GM12864 (cell line): ENCODE results near the gene ANKRD17.

ENCODE experiments used
- DNase-seq: peaks from one replicate; pipeline ENCODE4 v3.0.0-alpha.2; 2011; ENCODE audit warnings: low read depth
- H3K4me3 ChIP-seq: 2 replicates; pipeline ENCODE4 v1.5.1; 2011; ENCODE audit warnings: mild to moderate bottlenecking, low read depth, low read length, control low read depth
- TF ChIP-seq, protein P1 (sequence below): IDR thresholded peaks from 2 replicates; pipeline ENCODE4 v1.5.1; 2011; ENCODE audit warnings: low read depth, mild to moderate bottlenecking, moderate library complexity, low read length, control low read depth, inconsistent platforms; ENCODE audit errors: missing control alignments

Gene ANKRD17

DNA sequence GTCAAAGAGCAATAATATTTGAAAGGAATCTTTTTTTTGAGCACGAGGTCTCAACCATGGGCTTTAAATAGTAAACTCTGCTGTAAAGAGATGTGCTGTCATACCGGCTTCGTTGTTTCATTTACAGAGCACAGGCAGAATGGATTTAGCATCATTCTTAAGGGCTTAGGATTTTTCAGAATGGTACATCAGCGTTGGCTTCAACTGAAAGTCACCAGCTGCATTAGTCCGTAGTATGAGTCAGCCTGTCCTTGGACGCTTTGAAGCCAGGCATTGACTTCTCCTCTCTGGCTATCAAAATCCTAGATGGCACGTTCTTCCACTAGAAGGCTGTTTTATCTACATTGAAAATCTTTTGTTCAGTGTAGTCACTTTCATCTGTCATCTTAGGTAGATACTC is 212.7 kb downstream of the ANKRD17 start:
- DNase-seq, result no peak
- TF ChIP-seq, protein P1, sequence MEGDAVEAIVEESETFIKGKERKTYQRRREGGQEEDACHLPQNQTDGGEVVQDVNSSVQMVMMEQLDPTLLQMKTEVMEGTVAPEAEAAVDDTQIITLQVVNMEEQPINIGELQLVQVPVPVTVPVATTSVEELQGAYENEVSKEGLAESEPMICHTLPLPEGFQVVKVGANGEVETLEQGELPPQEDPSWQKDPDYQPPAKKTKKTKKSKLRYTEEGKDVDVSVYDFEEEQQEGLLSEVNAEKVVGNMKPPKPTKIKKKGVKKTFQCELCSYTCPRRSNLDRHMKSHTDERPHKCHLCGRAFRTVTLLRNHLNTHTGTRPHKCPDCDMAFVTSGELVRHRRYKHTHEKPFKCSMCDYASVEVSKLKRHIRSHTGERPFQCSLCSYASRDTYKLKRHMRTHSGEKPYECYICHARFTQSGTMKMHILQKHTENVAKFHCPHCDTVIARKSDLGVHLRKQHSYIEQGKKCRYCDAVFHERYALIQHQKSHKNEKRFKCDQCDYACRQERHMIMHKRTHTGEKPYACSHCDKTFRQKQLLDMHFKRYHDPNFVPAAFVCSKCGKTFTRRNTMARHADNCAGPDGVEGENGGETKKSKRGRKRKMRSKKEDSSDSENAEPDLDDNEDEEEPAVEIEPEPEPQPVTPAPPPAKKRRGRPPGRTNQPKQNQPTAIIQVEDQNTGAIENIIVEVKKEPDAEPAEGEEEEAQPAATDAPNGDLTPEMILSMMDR, result no peak
- H3K4me3 ChIP-seq, result no peak overlapping the region

DNA sequence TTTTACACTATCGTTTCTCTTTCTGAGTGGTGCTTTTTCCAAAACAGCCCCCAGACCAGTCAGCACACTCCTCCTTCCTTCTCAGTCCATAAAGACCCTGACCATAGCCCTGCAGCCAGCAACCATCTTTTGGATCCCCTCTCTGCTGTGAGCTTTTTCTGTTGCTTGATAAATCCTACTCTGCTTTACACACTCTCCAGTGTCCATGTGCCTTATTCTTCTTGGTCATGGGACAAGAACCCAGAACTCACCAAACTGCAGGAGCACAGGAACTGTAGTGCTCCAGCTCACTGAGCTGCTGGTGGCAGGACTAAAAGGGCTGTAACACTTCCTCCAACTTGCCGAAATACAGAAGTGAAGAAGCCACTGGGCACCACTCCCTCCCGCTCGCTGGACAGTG is 221.5 kb downstream of the ANKRD17 start:
- TF ChIP-seq, protein P1, result no peak
- no peak overlapping the region for H3K4me3 ChIP-seq
- no peak for DNase-seq

DNA sequence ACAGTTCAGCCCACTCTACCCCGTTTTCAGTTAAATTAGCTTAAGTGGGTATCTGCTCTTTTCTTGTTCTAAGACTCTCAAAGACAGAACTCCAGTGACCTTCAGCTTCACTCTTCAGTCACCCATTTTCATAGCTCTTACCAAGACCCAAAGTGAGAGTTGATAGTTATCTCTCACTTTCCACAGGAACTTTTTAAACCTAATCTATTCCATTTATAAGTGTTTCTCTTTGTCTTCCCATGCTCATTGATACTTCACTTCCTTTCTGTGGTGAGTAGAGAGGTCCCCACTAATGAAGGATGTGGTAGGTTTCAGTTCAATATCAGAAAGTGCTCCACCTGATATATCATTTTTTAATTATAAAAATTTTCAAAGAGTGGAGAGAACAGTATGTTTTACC is 222.5 kb downstream of the ANKRD17 start:
- DNase-seq, result no peak
- TF ChIP-seq, protein P1, result no peak
- no peak overlapping the region for H3K4me3 ChIP-seq

DNA sequence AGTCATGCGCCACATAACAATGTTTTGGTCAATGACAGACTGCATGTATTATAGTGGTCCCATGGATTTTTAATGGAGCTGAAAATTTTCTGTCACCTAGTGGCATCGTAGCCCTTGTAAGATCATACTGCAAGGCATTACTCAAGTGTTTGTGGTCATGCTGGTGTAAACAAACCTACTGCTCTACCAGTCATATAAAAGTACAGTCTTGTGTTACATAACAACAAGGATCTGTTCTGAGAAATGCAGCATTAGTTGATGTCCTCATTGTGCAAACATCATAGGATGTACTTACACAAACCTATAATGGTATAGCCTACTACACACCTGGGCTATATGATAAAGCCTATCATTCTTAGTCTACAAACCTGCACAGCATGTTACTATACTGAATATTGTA is 223.7 kb downstream of the ANKRD17 start:
- TF ChIP-seq, protein P1, result no peak
- DNase-seq, result no peak
- H3K4me3 ChIP-seq, result no peak overlapping the region

DNA sequence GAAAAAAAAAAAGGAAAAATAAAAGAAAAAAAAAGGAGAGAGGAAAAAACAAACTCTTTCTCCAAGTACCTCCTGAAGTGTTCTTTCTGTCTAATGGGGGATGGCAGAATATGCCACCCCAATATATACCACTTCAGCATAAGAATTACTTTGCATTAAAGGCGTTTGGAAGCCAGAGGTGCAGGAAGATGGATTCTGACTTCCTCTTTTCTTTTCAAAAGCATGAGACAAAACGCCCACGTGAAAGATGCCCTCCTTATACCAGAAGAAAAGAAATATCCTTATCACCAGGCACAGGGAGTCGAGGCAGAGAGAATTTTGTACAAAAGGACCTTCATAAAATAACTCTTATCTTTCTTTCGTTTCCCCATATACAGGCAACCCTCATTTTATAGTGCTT is 230.0 kb downstream of the ANKRD17 start:
- TF ChIP-seq, protein P1, result no peak
- DNase-seq, result no peak

More for the DNA sequence above, 230.0 kb downstream of the ANKRD17 start:
- H3K4me3 ChIP-seq, result no peak overlapping the region
